Coronary artery (tissue), 2 donors: ENCODE results near the gene SPATA1.

Experiments
- DNase-seq: peaks from one replicate; pipeline ENCODE4 v3.0.0-alpha.2; 2017; ENCODE audit warnings: low spot score
- H3K27ac ChIP-seq, 2 donors: fragments of 200-600 bp; sonication (generic); one replicate each; pipeline ENCODE4 v1.5.1; 2016 to 2019
- H3K4me3 ChIP-seq: fragments of 200-600 bp; sonication (generic); 2 replicates; pipeline ENCODE4 v1.5.1; 2016; ENCODE audit warnings: mild to moderate bottlenecking, moderate library complexity
- CTCF ChIP-seq: fragments of 200-600 bp; sonication (generic); IDR thresholded peaks from one replicate; pipeline ENCODE4 v1.5.1; 2019; ENCODE audit warnings: antibody characterized with exemption

The SPATA1 gene

GRCh38 chr1:84603223-84603622 is 97.0 kb downstream of the SPATA1 start:
- peak overlapping the region; percentile 65 for H3K4me3 ChIP-seq
- peak overlapping the region; percentile 31 to 79 for H3K27ac ChIP-seq
- DNase-seq = no peak
- no peak for TF ChIP-seq CTCF

DNA sequence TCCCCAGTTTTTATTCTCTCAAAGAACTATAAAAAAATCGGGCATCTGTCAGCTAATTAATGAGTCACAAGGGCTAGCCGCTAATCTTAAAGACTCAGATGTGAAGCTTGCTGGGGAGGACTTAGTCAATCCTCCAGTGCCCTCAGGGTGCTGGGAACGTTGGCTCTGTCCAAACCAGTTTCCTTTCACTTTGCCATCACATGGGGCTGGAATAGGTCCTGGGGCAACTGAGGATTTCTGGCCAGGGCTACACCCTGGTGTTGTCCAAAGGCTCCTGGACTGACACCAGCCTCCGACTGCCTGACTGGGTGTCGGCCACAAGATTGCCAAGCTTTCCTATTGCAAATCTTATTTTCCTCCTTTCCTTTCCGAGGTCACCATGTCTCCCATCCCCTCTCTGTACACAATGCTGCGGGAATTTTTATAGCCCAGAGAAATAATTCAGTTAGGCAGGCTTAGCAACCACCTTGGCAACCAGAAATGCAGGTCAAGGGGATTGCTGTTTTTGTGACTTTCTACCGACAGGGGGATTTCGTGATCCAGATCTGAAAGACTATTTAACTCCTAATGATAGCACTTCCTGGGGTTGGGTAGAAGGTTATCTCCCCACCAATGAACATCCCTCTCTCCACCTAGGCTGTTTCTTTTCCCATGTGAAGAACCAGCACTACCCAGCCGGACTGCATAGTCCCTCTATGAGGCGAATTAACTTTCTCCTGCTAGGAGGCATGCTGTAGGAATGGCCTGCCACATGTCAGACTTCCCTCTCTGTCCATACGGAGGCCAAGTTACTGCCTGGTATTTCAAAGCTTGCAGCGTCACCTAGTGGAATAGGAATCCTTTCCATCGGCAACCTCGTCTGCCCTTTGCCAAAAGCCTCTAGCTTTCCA is 98.0 kb downstream of the SPATA1 start:
- peak overlapping the region; percentile 31 to 79 for H3K27ac ChIP-seq
- peak overlapping the region; percentile 65 for H3K4me3 ChIP-seq
- DNase-seq = peak; percentile 79

DNA sequence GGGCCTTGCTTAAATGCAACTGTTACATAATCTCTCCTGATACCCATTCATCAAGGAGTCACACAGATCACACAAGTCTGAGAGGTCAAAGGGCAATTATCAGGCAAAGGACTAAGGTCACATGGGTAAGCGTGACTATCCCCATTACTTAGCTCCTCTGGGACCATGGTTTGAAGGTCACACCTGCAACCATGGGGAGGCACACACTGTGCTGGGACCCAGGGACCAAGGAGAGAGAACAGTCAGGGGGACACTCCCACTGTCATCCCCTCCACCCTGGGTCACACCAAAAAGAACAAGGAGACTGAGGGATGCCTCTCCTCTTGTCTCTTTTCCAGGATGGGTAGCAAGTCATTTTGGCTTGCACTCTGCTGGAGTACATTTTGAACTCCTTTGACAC is 99.0 kb downstream of the SPATA1 start:
- no peak for DNase-seq
- TF ChIP-seq CTCF = no peak
- Histone ChIP-seq H3K4me3 (no peak overlapping the region), H3K27ac (peak overlapping the region in 1 of 2 donors; percentile 79)

More for the DNA sequence above, 98.0 kb downstream of the SPATA1 start:
- peak; percentile 67 for TF ChIP-seq CTCF

GRCh38 chr1:84606977-84607376 is 100.8 kb downstream of the SPATA1 start:
- DNase-seq = no peak
- TF ChIP-seq CTCF = no peak
- H3K27ac ChIP-seq = no peak overlapping the region
- no peak overlapping the region for H3K4me3 ChIP-seq

DNA sequence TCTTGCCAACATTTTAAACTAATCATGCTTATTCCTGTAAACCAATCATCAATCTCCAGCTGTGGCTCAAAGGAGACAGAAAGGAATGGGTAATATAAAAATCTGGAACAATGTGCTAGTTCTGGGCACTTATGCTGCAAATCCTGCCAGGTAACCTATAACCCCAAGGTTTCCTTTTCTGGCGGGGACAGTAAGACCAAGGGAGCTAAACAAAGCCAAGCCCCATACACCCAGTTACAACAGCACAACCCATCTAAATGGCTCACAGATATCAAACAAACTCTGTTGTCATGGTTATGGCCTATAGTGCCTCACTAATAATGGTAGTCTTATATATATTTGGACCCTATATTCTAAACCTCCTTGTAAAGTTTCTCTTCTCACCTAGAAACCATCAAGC is 104.9 kb downstream of the SPATA1 start:
- no peak overlapping the region for H3K4me3 ChIP-seq
- TF ChIP-seq CTCF = no peak
- DNase-seq = no peak
- no peak overlapping the region for H3K27ac ChIP-seq

GRCh38 chr1:84611796-84612195 is 105.6 kb downstream of the SPATA1 start:
- Histone ChIP-seq H3K4me3 (no peak overlapping the region), H3K27ac (no peak overlapping the region)
- DNase-seq = no peak
- no peak for TF ChIP-seq CTCF

GRCh38 chr1:84613026-84613425 is 106.8 kb downstream of the SPATA1 start:
- H3K27ac ChIP-seq = no peak overlapping the region
- DNase-seq = no peak
- no peak for TF ChIP-seq CTCF
- no peak overlapping the region for H3K4me3 ChIP-seq
